GM23338 (cell line): ENCODE data around the gene FILIP1L. TPM values are rescaled to one million over a fixed set of nuclear protein-coding genes. Genes with fewer than 3 reads are reported as not detected.

Experiments used
- ATAC-seq: fragments of 200-7000 bp; cut with Tn5 transposase; 3 replicates; pipeline ENCODE4 v1.9.1; 2020
- DNase-seq: peaks from one replicate; pipeline ENCODE4 v3.0.0-alpha.2; 2015; ENCODE audit warnings: low spot score
- H2AFZ ChIP-seq: fragments of 200-600 bp; sonication (generic); 2 replicates; pipeline ENCODE4 v1.8.0; 2016; ENCODE audit warnings: antibody characterized with exemption, mild to moderate bottlenecking, moderate library complexity
- H3F3A ChIP-seq: fragments of 200-600 bp; sonication (generic); replicated peaks from 2 replicates; pipeline ENCODE4 v1.8.0; 2017; ENCODE audit warnings: antibody characterized with exemption, mixed run types, low read depth
- H3K27ac ChIP-seq: fragments of 200-600 bp; sonication (generic); 2 replicates; pipeline ENCODE4 v1.6.1; 2016; ENCODE audit warnings: low read depth
- H3K27me3 ChIP-seq: fragments of 200-600 bp; sonication (generic); 2 replicates; pipeline ENCODE4 v1.8.0; 2016; ENCODE audit warnings: mild to moderate bottlenecking, mixed run types, moderate library complexity; ENCODE audit not compliant: insufficient read depth
- H3K36me3 ChIP-seq: fragments of 200-600 bp; sonication (generic); 2 replicates; pipeline ENCODE4 v1.8.0; 2016; ENCODE audit warnings: mild to moderate bottlenecking; ENCODE audit not compliant: insufficient read depth
- H3K4me1 ChIP-seq: fragments of 200-600 bp; sonication (generic); 2 replicates; pipeline ENCODE4 v1.8.0; 2016; ENCODE audit warnings: mild to moderate bottlenecking, moderate library complexity; ENCODE audit not compliant: insufficient read depth
- H3K4me2 ChIP-seq: fragments of 200-600 bp; sonication (generic); 2 replicates; pipeline ENCODE4 v1.7.1; 2017; ENCODE audit warnings: mixed run types
- H3K4me3 ChIP-seq: fragments of 200-600 bp; sonication (generic); 2 replicates; pipeline ENCODE4 v1.6.1; 2016; ENCODE audit warnings: mixed run types
- H3K79me2 ChIP-seq: fragments of 200-600 bp; sonication (generic); replicated peaks from 2 replicates; pipeline ENCODE4 v1.8.0; 2017; ENCODE audit warnings: mild to moderate bottlenecking; ENCODE audit not compliant: insufficient read depth
- H3K9me2 ChIP-seq: fragments of 200-600 bp; sonication (generic); 2 replicates; pipeline ENCODE4 v1.8.0; 2017; ENCODE audit not compliant: insufficient read depth
- H4K20me1 ChIP-seq: fragments of 200-600 bp; sonication (generic); replicated peaks from 2 replicates; pipeline ENCODE4 v1.8.0; 2017; ENCODE audit warnings: mild to moderate bottlenecking; ENCODE audit not compliant: insufficient read depth
- H3K27ac Mint-ChIP-seq: 2 replicates; pipeline ENCODE4 v1.8.0; 2020; ENCODE audit warnings: inconsistent platforms, mild to moderate bottlenecking, moderate library complexity, mixed read lengths
- H3K27me3 Mint-ChIP-seq: 3 replicates; pipeline ENCODE4 v1.8.0; 2022; ENCODE audit warnings: low read depth, mild to moderate bottlenecking, moderate library complexity, mixed read lengths, inconsistent platforms; ENCODE audit not compliant: insufficient read depth, poor library complexity
- H3K36me3 Mint-ChIP-seq: 3 replicates; pipeline ENCODE4 v1.8.0; 2021; ENCODE audit warnings: low read depth, mild to moderate bottlenecking, inconsistent platforms, moderate library complexity, mixed read lengths
- H3K4me1 Mint-ChIP-seq: 3 replicates; pipeline ENCODE4 v1.8.0; 2020; ENCODE audit warnings: mild to moderate bottlenecking, inconsistent platforms, mixed read lengths
- H3K4me3 Mint-ChIP-seq: 3 replicates; pipeline ENCODE4 v1.8.0; 2021; ENCODE audit warnings: moderate library complexity, mild to moderate bottlenecking, inconsistent platforms, mixed read lengths
- H3K9me3 Mint-ChIP-seq: 3 replicates; pipeline ENCODE4 v1.8.0; 2020; ENCODE audit warnings: moderate library complexity, mild to moderate bottlenecking, inconsistent platforms, mixed read lengths
- CREB1 ChIP-seq: fragments of 250-450 bp; sonication (Bioruptor Pico); IDR thresholded peaks from 2 replicates; pipeline ENCODE4 v1.5.0; 2020; ENCODE audit warnings: low read depth, mild to moderate bottlenecking, moderate library complexity
- EZH2 ChIP-seq: fragments of 200-600 bp; sonication (generic); IDR thresholded peaks from one replicate; pipeline ENCODE4 v1.8.0; 2017; ENCODE audit warnings: antibody characterized with exemption, mild to moderate bottlenecking, low read depth; ENCODE audit not compliant: unreplicated experiment
- EZH2phosphoT487 ChIP-seq: fragments of 200-600 bp; sonication (generic); IDR thresholded peaks from one replicate; pipeline ENCODE4 v1.8.1; 2018; ENCODE audit warnings: antibody characterized with exemption; ENCODE audit not compliant: unreplicated experiment
- JUNB ChIP-seq: IDR thresholded peaks from one replicate; pipeline ENCODE4 v1.6.1; 2016; ENCODE audit warnings: antibody characterized with exemption; ENCODE audit not compliant: unreplicated experiment
- NANOG ChIP-seq: IDR thresholded peaks from 2 replicates; pipeline ENCODE4 v1.6.1; 2016; ENCODE audit warnings: antibody characterized with exemption, borderline replicate concordance
- POLR2AphosphoS5 ChIP-seq: IDR thresholded peaks from 2 replicates; pipeline ENCODE4 v1.6.1; 2016; ENCODE audit warnings: antibody characterized with exemption, low read depth
- STAT1 ChIP-seq: IDR thresholded peaks from one replicate; pipeline ENCODE4 v1.6.1; 2016; ENCODE audit warnings: antibody characterized with exemption; ENCODE audit not compliant: unreplicated experiment
- ZNF114 ChIP-seq: fragments of 250-450 bp; sonication (Bioruptor Pico); IDR thresholded peaks from 2 replicates; pipeline ENCODE4 v1.5.0; 2020; ENCODE audit warnings: mild to moderate bottlenecking, moderate library complexity
- ZNF331 ChIP-seq: fragments of 250-450 bp; sonication (Bioruptor Pico); IDR thresholded peaks from 2 replicates; pipeline ENCODE4 v1.5.0; 2020; ENCODE audit warnings: low read depth, mild to moderate bottlenecking, moderate library complexity
- polyA plus RNA-seq: library from polyadenylated mRNA; unstranded; fragments of >200 nt; fragmentation: Nextera tagmentation; extraction: Ambion mirVana; gene quantifications from 2 replicates; pipeline ENCODE4 v1.2.1, GENCODE V29; 2016
- total RNA-seq: library from RNA; depleted of rRNA; stranded (reverse); fragments of >200 nt; shearing (Covaris generic); gene quantifications from 2 replicates; pipeline ENCODE4 v1.2.3, GENCODE V29; 2014
- TF ChIP-seq, protein P1 (sequence below): IDR thresholded peaks from 2 replicates; pipeline ENCODE4 v1.6.1; 2016; ENCODE audit warnings: antibody characterized with exemption
- TF ChIP-seq, protein P2 (sequence below), 2 experiments: fragments of 200-600 bp in 1 of 2; sonication (generic) in 1 of 2; conservative IDR thresholded peaks; 2 replicates each; pipeline versions ENCODE4 v1.5.1 to v1.6.1; 2016 to 2017; ENCODE audit warnings: antibody characterized with exemption in 2 of 2, low read depth in 2 of 2, mild to moderate bottlenecking in 2 of 2, moderate library complexity in 1 of 2
- TF ChIP-seq, protein P3 (sequence below): fragments of 250-450 bp; sonication (Bioruptor Pico); IDR thresholded peaks from 2 replicates; pipeline ENCODE4 v1.5.0; 2020; ENCODE audit warnings: mild to moderate bottlenecking, moderate library complexity
- TF ChIP-seq, protein P4 (sequence below): IDR thresholded peaks from one replicate; pipeline ENCODE4 v1.6.1; 2018; ENCODE audit warnings: antibody characterized with exemption; ENCODE audit not compliant: unreplicated experiment

The FILIP1L gene
- total and polyA plus RNA-seq, 2 experiments from 2014 or later, result 1.6 TPM; not detected in 1

DNA sequence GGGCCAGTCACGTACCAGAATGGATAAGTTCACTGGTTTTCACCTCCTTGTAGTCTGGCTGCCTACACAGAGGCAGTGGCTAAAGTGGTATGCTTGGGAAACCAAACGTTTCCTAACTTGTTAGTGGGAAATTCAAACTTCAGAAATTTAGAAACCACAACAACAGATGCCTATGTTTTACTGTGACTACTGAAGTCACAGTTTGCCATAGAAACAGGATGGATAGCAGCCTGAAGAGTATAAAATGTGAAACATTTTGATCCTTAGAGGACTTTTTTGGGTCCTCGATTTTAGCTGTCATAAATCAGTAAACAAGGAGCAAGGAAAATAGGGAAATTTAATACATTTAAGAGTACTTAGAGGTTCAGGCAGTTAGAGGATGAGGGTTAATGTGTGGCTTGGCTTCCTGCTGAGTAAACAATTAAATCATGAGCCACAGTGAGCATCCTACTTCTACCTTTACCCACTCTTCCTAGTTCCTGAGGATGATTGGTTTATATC is 248.0 kb downstream of the FILIP1L start:
- Mint-ChIP-seq H3K4me3 (no peak overlapping the region), H3K4me1 (peaks cover 20% of the 10 kb centered on the region; the same call in 2 of the 3 replicates), H3K27me3 (peaks cover 10% of the 10 kb centered on the region), H3K27ac (no peak overlapping the region), H3K36me3 (peaks cover 8% of the 10 kb centered on the region; the same call in 2 of the 3 replicates), H3K9me3 (no peaks in the 10 kb centered on the region)
- Histone ChIP-seq H3K4me1 (no peaks in the 10 kb centered on the region), H3K27ac (no peak overlapping the region), H3K4me3 (no peak overlapping the region), H3F3A (no peaks in the 10 kb centered on the region), H3K36me3 (no peaks in the 10 kb centered on the region), H3K4me2 (no peak overlapping the region), H3K79me2 (peaks cover 10% of the 10 kb centered on the region; the same call in 1 of the 2 replicates), H3K27me3 (peaks cover 47% of the 10 kb centered on the region), H4K20me1 (peaks cover 48% of the 10 kb centered on the region), H2AFZ (no peak overlapping the region), H3K9me2 (no peaks in the 10 kb centered on the region)
- TF ChIP-seq, protein P1, sequence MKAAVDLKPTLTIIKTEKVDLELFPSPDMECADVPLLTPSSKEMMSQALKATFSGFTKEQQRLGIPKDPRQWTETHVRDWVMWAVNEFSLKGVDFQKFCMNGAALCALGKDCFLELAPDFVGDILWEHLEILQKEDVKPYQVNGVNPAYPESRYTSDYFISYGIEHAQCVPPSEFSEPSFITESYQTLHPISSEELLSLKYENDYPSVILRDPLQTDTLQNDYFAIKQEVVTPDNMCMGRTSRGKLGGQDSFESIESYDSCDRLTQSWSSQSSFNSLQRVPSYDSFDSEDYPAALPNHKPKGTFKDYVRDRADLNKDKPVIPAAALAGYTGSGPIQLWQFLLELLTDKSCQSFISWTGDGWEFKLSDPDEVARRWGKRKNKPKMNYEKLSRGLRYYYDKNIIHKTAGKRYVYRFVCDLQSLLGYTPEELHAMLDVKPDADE, result no peak
- TF ChIP-seq EZH2 (no peak), NANOG (no peak), EZH2phosphoT487 (no peak), ZNF114 (CRISPR knock-in tag) (no peak), POLR2AphosphoS5 (no peak), ZNF331 (no peak), STAT1 (no peak), CREB1 (no peak), JUNB (no peak)
- TF ChIP-seq, protein P2, sequence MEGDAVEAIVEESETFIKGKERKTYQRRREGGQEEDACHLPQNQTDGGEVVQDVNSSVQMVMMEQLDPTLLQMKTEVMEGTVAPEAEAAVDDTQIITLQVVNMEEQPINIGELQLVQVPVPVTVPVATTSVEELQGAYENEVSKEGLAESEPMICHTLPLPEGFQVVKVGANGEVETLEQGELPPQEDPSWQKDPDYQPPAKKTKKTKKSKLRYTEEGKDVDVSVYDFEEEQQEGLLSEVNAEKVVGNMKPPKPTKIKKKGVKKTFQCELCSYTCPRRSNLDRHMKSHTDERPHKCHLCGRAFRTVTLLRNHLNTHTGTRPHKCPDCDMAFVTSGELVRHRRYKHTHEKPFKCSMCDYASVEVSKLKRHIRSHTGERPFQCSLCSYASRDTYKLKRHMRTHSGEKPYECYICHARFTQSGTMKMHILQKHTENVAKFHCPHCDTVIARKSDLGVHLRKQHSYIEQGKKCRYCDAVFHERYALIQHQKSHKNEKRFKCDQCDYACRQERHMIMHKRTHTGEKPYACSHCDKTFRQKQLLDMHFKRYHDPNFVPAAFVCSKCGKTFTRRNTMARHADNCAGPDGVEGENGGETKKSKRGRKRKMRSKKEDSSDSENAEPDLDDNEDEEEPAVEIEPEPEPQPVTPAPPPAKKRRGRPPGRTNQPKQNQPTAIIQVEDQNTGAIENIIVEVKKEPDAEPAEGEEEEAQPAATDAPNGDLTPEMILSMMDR (conservative IDR thresholded peaks at IDR 0.05; ENCODE audit: low read depth in 2 of 2), result no peak
- TF ChIP-seq, protein P3, sequence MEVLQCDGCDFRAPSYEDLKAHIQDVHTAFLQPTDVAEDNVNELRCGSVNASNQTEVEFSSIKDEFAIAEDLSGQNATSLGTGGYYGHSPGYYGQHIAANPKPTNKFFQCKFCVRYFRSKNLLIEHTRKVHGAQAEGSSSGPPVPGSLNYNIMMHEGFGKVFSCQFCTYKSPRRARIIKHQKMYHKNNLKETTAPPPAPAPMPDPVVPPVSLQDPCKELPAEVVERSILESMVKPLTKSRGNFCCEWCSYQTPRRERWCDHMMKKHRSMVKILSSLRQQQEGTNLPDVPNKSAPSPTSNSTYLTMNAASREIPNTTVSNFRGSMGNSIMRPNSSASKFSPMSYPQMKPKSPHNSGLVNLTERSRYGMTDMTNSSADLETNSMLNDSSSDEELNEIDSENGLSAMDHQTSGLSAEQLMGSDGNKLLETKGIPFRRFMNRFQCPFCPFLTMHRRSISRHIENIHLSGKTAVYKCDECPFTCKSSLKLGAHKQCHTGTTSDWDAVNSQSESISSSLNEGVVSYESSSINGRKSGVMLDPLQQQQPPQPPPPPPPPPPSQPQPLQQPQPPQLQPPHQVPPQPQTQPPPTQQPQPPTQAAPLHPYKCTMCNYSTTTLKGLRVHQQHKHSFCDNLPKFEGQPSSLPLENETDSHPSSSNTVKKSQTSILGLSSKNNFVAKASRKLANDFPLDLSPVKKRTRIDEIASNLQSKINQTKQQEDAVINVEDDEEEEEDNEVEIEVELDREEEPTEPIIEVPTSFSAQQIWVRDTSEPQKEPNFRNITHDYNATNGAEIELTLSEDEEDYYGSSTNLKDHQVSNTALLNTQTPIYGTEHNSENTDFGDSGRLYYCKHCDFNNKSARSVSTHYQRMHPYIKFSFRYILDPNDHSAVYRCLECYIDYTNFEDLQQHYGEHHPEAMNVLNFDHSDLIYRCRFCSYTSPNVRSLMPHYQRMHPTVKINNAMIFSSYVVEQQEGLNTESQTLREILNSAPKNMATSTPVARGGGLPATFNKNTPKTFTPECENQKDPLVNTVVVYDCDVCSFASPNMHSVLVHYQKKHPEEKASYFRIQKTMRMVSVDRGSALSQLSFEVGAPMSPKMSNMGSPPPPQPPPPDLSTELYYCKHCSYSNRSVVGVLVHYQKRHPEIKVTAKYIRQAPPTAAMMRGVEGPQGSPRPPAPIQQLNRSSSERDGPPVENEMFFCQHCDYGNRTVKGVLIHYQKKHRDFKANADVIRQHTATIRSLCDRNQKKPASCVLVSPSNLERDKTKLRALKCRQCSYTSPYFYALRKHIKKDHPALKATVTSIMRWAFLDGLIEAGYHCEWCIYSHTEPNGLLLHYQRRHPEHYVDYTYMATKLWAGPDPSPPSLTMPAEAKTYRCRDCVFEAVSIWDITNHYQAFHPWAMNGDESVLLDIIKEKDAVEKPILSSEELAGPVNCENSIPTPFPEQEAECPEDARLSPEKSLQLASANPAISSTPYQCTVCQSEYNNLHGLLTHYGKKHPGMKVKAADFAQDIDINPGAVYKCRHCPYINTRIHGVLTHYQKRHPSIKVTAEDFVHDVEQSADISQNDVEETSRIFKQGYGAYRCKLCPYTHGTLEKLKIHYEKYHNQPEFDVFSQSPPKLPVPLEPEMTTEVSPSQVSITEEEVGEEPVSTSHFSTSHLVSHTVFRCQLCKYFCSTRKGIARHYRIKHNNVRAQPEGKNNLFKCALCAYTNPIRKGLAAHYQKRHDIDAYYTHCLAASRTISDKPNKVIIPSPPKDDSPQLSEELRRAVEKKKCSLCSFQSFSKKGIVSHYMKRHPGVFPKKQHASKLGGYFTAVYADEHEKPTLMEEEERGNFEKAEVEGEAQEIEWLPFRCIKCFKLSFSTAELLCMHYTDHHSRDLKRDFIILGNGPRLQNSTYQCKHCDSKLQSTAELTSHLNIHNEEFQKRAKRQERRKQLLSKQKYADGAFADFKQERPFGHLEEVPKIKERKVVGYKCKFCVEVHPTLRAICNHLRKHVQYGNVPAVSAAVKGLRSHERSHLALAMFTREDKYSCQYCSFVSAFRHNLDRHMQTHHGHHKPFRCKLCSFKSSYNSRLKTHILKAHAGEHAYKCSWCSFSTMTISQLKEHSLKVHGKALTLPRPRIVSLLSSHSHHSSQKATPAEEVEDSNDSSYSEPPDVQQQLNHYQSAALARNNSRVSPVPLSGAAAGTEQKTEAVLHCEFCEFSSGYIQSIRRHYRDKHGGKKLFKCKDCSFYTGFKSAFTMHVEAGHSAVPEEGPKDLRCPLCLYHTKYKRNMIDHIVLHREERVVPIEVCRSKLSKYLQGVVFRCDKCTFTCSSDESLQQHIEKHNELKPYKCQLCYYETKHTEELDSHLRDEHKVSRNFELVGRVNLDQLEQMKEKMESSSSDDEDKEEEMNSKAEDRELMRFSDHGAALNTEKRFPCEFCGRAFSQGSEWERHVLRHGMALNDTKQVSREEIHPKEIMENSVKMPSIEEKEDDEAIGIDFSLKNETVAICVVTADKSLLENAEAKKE (CRISPR knock-in tag), result no peak
- TF ChIP-seq, protein P4, sequence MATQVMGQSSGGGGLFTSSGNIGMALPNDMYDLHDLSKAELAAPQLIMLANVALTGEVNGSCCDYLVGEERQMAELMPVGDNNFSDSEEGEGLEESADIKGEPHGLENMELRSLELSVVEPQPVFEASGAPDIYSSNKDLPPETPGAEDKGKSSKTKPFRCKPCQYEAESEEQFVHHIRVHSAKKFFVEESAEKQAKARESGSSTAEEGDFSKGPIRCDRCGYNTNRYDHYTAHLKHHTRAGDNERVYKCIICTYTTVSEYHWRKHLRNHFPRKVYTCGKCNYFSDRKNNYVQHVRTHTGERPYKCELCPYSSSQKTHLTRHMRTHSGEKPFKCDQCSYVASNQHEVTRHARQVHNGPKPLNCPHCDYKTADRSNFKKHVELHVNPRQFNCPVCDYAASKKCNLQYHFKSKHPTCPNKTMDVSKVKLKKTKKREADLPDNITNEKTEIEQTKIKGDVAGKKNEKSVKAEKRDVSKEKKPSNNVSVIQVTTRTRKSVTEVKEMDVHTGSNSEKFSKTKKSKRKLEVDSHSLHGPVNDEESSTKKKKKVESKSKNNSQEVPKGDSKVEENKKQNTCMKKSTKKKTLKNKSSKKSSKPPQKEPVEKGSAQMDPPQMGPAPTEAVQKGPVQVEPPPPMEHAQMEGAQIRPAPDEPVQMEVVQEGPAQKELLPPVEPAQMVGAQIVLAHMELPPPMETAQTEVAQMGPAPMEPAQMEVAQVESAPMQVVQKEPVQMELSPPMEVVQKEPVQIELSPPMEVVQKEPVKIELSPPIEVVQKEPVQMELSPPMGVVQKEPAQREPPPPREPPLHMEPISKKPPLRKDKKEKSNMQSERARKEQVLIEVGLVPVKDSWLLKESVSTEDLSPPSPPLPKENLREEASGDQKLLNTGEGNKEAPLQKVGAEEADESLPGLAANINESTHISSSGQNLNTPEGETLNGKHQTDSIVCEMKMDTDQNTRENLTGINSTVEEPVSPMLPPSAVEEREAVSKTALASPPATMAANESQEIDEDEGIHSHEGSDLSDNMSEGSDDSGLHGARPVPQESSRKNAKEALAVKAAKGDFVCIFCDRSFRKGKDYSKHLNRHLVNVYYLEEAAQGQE, result no peak
- DNase-seq, result no peak
- ATAC-seq, result no peak
